HG03575 (cell line): Measurements from ENCODE around the gene GPRIN3.
"Not testable (repeated sequence)": the region's sequence is repeated elsewhere in the genome, so short reads cannot be mapped to it uniquely, and the experiment has no call there.

Experiments used
- ATAC-seq: cut with Tn5 transposase; IDR thresholded peaks from one replicate; pipeline ENCODE4 v1.9.1; 2021; ENCODE audit not compliant: unreplicated experiment, insufficient number of reproducible peaks, low FRiP score; ENCODE audit errors: extremely low read depth

Gene GPRIN3

GRCh38 chr4:89268679-89269078, 38.9 kb downstream of the GPRIN3 start:
- no peak for ATAC-seq

DNA sequence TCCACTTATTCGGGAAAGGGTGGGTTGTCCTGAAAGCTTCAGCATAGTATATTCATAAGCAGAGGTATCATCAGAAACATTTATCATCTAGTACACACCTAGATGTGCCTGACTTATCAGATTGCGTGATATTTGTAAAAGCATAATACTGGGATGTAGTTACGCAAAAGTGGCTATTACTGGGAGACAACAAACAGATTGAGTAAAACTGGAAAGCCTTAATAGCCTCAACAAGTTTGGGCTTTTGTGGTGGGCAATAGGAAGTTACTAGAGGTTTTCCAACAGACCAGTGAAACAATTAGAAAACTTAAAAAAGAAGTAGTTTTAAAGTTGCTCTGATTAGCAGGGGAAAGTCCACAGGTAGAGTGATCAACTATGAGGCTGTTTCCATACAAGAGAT, 39.8 kb downstream of the GPRIN3 start:
- ATAC-seq: no peak

DNA sequence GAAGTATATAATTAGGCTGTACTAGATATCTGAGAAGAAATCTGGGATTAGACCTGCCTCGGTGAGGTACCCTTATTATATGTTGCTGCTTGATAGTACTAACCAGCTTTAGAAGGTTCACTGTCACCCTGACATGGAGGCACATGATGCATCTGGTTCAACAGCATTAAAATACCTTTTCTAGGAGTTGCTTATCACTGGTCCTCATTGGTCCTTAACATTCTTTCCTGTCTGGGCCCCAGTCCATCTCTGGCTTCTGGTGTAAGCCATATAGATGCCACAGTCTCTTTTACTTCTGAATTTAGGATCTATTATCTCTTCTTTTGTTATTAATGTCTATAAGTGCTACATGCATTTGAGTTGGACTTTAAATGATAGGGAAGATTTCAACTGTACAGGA, 40.2 kb downstream of the GPRIN3 start:
- ATAC-seq: no peak

GRCh38 chr4:89266128-89266527, 41.5 kb downstream of the GPRIN3 start:
- no peak for ATAC-seq

GRCh38 chr4:89263265-89263664, 44.3 kb downstream of the GPRIN3 start:
- ATAC-seq: no peak

GRCh38 chr4:89259301-89260028, 48.1 kb downstream of the GPRIN3 start:
- ATAC-seq: no peak

- no peak for ATAC-seq
Observed at GRCh38 chr4:89258506-89258905, 49.1 kb downstream of the GPRIN3 start.

GRCh38 chr4:89257376-89257775, 50.2 kb downstream of the GPRIN3 start:
- ATAC-seq: no peak

GRCh38 chr4:89256203-89256800, 51.3 kb downstream of the GPRIN3 start:
- ATAC-seq: no peak

DNA sequence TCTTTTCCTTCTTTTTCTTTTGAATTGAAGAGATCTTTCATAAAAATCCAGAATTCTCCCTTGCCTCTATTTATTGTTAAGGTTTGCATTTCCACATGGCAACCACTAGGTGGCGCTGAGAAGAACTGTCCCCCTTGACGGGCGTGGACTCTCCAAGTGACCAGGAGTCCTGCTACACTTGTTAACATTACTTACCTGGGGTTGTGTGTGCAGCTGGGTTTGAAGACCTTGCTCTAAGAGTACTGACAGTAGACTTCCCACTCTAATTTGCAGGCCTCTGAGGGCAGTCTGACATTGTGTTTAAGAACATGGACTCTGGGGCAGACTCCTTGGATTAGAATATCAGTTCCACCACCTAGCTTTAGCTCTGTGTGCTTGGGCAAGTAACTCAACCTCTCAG, 52.8 kb downstream of the GPRIN3 start:
- no peak for ATAC-seq

DNA sequence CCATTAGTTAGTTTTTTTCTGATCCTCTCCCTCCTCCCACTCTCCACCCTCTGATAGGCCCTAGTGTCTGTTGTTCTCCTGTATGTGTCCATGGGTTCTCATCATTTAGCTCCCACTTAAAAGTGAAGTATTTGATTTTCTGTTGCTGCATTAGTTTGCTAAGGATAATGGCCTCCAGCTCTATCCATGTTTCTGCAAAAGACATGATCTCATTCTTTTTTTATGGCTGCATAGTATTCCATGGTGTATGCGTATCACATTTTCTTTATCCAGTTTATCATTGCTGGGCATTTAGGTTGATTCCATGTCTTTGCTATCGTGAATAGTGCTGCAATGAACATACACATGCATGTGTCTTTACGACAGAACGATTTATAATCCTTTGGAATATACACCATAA, 53.3 kb downstream of the GPRIN3 start:
- not testable (repeated sequence) for ATAC-seq

DNA sequence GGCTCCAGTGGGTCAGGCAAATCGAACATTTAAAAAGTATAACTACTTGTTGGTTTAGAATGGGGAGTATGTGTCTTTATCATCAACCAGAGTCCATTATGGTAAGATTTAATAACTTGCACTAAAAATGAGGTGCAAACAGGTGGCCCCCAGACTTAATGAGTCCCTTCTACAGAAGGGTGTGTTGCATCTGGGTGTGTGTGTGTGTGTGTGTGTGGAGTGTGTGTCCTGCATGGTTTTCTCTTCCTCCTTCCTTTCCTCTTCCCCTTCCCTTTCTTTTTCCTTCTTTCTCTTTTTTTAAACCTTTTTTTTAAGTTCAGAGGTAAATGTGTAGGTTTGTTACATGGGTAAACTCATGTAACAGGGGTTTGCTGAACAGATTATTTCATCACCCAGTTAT, 53.7 kb downstream of the GPRIN3 start:
- no peak for ATAC-seq

DNA sequence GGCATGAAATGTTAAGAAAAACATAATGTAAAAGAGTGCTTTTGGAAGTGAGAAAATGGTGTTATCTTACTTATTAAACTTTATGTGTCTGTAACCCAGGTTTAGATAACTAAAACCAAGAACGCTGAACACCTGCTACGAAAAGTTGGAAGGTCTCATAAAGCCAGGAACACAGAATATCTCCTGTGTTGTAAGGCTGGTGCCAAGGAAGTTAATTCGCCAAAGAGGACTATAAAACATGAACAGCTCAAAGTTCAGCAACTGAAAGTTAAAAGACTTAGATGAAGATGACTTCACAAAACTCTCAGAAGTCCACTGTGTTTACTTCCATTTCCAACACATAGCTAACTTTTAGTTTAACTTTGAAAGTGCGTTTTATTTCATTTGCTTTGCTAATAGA, 54.3 kb downstream of the GPRIN3 start:
- ATAC-seq: no peak

DNA sequence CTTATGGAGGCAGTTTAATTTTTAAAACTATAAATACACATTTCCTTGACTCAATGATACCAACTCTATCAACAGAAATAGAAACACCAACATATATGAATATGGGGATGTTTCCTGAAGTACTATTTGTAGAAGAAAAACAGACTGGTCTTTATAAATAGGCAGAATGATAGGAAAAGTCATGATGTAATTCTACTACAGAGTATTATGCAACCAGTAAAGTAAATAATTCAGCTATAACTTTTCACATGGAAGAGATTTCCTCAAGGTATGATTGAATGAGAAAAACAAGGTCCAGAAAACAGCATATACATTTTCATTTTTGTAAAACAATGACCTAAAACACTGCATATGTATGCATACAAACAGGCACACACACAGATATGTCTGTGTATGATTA, 56.2 kb downstream of the GPRIN3 start:
- no peak for ATAC-seq

DNA sequence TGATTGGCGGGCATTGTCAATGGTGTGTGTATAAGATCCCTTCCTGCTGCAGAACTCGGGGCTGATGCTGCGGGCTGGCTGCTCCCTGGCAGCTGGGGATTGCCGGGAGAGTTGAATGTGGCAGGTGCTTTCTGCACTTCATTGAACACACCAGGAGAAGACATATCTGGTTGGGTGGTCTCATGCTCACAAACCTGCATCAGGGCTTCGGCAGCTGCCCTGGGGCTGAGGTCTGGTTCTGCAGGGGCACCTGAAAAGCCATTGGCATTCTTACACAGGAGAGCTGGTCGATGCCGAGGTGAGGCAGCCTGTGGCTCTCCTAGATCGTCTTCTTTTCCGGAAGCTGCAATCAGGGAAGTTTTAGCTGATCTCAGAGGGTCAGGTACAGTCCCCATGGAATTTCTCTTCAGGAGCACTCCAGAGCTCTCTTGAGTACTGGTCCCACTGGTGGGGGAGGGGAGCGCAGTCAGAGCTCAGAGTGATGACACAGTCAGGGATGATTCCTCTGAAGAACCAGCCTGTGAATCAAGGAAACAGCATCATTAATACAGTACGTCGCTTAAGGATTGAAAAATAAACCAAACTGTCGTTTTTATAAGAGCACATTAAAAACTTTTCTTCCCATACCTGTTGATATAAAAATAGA, 57.8 kb downstream of the GPRIN3 start:
- ATAC-seq: no peak

GRCh38 chr4:89249313-89249712, 58.3 kb downstream of the GPRIN3 start:
- no peak for ATAC-seq

DNA sequence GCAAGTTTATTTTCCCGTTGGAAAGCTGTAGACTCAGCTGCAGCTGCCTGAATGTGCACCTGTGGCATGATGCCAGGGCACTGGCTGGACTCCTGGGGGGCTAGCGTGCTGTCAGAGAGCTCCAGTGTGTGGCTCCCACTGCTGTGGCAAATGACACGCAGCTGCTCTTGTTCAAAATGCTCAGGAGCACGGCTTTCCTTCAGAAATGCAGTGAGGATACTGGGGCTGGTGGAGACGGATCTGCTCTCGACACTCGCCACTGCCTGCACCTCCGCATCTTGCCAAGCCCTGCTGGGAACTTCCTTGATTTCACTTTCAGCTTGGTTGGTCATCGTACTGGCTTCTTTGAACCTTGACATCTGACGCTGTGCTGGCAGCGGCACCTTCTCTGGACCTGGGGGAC, 58.7 kb downstream of the GPRIN3 start:
- no peak for ATAC-seq

GRCh38 chr4:89247951-89248350, 59.6 kb downstream of the GPRIN3 start:
- ATAC-seq: no peak

- no peak for ATAC-seq
Observed at GRCh38 chr4:89245459-89245858, 62.1 kb downstream of the GPRIN3 start.

- no peak for ATAC-seq
Observed at GRCh38 chr4:89243733-89244252, 63.8 kb downstream of the GPRIN3 start.
